NCI-H2227 (cell line): Measurements from ENCODE around the gene RNF43.
"Not testable (repeated sequence)": the region's sequence is repeated elsewhere in the genome, so short reads cannot be mapped to it uniquely, and the experiment has no call there.

ENCODE experiments used
- DNase-seq: peaks from one replicate; lab custom pipeline; 2025; ENCODE audit not compliant: unreplicated experiment; lab: John Stamatoyannopoulos, UW

RNF43 gene

DNA sequence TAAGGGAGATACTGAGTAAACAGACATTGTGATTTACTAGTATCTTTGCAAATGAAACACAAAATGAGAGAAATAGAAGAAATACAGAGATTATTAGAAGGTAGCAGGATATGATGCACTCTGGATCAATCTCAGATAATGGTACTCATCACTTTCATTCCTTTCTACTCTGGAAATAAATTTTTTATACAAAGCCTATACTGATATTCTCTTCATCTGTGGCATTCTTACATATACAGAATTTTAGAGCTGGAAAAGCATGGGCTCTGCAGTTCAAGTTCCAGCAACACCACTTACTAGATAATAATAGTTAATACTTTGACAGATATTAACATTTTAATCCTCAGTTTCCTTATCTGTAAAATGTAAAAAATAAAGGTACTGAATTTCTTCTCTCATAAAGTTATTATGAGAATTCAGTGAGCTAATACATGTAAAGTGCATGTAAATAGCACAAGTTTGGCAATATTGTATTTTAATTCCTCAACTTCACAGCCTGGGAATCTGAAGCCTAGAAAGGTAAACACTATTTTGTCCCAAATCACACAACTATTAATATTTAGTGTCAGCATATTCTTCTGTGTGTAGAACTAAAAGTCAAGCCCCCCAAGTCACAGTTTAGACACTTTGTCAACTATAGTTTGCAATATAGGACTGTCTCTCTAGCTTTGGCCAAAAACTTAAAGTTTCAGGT lies 6.5 kb downstream of the RNF43 start:
- DNase-seq = no peak

DNA sequence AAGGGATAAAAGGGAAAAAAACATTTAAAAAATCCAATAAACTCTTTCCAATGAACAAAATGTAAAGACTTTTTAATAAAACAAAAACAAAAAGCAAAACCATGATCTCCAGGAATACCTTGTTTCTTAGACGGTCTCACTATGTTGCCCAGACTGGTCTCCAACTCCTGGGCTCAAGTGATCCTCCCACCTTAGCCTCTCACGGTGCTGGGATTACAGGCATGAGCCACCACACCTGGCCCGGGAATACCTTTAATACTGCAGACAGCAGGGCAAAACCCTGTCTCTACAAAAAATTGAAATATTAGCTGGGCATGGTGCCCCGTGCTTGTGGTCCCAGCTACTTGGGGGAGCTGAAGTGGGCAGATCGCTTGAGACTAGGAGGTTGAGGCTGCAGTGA lies 7.9 kb downstream of the RNF43 start:
- no peak for DNase-seq

DNA sequence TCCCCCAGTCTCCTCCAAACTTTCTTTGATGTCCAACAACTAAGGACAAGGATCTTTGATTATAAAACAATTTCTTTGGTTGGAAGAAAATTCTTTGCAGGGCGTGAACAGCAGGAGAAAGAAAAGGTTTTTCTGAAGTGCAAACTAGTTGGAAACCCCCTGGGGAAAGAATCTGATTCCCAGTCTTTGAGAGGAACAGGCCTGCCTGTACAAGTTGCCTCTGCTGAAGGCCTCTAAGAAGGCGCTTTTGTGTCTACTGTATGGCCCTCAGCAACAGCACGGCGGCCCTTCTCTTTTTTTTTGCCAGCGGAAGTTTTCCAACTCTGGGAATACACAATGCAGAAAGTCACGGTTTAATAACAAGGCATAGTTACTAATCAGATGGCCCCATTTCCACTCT lies 14.0 kb downstream of the RNF43 start:
- no peak for DNase-seq

DNA sequence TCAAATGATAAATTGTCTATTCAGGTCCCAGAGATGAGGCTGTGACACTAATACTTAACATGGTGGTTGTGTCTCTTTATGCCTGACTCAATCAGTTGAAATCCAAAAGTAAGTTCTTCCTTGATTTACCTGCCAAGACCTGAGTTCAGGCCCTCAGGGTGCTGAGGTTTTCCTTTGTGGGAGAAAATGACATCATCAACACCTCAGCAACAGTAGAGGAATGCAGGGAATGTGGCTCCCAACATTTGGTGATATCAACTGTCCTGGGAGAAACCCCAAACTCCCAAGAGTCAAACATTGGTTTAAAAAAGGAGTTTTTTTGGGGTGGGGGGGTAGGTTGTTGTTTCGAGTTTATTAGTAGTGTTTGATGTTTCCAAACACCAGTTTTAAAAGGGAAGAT lies 14.7 kb downstream of the RNF43 start:
- DNase-seq = no peak

DNA sequence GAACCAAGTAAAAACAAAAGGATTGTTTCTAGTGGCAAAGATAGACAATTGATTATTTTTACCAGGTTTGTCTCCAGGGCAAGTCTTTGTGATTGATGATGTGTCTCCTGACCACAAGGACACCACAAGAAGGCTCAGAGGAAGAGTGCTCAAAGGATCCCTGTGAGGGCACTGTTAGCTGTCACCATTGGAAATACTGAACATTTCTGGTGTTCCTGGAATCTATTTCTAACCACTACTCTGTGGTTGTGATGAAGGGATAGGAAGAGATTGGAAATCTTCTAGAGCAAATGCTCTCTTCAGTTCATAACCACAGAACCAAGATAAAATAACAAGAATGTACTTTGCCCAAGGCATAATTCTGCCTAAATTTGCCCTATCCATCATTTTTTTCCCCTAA lies 15.3 kb downstream of the RNF43 start:
- no peak for DNase-seq

DNA sequence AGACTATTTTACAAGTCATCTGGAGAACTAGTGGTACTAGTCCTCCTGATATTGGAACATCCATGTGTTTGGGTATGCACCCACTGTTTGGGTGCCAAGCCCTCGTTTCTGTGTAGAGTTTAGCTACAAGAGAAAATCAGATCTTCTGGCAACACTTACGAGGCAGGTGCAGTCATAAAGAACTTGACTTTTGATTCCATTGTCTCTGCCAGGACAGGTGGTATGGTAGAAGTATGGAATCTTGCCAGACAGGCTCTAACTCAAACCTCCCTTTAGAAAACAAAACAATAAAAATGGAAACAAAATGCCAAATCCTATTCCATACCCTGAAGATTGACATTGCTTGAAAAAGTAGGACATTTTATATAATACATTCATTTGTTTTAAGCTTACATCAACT lies 16.0 kb downstream of the RNF43 start:
- no peak for DNase-seq

DNA sequence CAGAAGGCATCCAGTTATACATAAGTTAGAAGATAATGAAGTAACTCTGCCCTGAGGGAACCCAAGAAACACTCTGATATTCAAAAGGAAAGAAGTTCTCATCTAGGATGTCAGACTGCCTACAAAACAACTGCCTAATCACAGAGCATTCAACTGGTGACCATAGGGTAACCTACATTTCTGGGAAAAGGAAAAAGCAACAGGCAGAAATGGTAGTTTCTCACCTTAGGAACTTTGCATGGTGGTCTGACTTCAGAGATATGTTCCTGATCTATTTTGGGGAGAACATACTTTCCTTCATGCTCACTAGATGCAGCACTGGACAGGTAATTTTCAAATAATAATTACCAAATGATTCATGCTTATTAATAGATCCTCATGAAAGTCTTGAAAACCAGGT lies 16.5 kb downstream of the RNF43 start:
- no peak for DNase-seq

DNA sequence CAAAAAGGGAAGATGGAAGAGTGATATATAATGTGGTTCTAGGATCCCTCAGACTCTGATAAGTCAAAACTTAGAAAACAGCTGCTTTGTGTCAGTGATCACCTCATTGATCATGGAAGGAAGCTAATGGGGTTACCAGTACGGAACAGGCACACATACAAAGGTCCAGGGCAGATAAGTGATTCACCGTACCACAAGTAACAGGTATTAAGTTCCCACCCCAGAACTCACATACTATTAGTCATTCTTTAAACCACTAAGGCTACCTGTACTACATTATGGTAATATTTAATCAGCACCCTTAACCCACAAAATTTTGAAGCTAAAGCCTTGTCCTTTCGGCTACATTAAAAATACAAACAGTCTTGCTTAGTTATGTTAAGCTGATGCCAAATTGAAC lies 17.4 kb downstream of the RNF43 start:
- no peak for DNase-seq

DNA sequence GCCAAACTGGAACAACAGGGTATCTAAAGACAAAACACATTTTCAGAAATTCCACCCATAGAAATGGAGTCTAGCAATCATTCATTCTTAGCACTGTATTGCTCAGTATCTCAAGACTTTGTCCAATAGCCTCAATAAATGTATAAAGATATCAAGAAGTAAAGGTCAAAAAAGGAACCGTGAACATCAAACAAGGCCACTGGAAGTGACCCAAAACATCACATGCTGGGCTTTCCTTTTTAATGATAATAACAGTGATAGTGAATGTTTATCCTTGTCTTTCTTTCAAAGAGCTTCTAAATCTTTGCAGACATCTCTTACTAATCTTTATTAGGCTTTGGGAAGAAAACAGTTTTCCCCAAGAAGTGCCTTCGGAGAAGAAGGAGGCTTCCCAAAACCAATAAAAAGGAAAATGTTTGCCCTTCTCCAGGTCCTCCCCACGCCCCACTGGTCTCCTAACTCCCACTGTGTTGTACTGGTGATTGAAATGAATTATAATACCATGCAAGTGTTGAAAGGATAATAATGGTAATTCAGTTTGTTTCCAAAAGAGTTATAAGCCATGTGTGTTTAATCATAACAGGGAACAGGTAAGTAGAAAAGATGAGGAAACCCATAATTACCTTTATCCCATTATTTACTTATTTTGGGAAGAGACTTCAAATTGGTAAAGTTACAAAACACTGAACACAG lies 18.6 kb downstream of the RNF43 start:
- DNase-seq = no peak

DNA sequence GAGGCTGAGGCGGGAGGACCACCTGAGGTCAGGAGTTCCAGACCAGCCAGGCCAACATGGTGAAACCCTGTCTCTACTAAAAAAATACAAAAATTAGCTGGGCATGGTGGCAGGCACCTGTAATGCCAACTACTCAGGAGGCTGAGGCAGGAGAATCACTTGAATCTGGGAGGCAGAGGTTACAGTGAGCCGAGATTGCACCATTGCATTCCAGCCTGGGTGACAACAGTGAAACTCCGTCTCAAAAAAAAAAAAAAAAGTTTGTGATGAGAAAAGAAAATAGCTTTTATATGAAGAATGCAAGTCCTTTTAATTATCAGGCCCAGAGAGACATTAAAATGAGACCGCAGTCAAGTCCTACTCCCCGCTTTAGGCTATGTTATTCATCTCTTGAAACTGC lies 19.9 kb downstream of the RNF43 start:
- DNase-seq = not testable (repeated sequence)

DNA sequence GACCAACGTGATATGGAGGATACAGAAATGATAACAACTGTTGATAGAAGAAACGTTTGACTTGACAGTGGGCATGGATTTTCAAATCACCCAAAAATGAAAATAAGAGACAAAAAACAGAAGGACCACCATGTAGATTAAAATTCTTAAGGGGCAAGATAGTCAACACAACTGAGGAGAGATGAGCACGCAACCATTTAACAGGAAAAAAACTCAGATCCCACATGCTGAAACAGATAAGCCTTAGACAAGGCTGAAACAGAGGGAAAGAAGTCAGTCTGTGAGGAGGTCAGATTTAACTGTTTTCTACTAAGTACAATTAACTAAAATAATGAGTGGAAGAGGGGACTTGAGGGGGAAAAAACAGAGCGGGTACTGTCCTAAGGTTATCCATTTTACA lies 21.2 kb downstream of the RNF43 start:
- no peak for DNase-seq

DNA sequence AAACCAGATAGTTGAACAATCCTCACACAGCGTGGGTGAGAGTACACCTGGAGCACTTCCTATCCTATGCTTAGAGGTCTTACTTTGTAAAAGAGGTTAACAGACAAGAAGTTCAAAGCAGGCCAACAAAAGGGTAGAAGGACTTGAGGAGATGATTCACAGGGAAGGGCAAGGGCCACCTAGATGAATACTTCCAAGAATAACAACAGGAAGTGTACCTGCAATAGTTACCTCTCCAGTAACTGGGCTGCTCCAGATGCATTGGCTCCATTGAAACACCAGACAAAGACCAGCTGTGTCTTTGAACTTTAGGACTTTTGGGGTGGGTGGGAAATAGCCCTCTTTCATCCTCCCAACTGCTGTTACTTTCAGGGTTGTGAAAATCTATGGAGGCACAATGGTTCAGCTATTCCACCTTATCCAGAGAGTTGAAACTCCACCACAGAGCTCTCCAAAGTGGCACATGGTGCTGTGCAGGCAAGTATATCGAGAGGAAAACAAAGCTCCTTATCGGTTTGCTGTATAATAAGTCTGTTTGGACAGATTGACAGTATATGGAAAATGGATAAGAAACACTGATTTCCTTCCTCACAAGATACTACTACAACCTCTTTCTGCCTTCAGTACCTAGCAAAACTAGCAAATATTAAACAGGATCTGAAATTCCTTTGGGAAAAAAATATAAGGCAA lies 22.7 kb downstream of the RNF43 start:
- DNase-seq = no peak

DNA sequence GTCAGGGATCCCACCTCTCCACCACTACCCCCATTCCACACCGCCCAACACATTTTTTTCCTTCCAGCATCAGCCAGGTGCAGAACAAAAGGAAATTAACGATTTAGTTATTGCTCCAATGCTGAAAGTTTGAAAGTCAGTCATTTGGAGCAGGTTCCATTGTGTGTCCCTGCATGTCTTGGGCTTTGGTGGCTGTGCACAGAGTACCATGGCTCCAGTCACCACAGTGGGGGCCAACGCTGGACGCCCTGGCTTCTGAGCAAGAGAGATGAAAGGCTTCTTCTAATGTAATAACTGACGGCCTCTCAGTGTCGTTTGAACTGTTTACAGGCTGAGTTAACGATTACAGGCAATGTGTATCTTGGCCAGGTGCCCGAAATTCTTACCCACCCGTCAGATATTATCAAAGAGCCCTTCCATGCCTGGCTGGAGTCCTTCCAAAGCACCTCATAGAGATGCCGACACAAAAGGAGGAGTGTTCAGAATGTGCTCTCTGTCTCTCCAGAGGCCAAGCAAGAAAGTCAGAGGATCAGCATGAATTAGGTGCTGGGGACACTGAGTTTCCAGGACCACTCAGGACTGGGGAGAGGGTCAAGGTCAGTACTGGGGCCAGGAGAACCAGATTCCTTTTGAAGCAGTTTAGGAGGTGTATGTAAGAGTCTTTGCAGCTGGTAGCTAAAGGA lies 25.9 kb downstream of the RNF43 start:
- DNase-seq = peak; percentile 84

DNA sequence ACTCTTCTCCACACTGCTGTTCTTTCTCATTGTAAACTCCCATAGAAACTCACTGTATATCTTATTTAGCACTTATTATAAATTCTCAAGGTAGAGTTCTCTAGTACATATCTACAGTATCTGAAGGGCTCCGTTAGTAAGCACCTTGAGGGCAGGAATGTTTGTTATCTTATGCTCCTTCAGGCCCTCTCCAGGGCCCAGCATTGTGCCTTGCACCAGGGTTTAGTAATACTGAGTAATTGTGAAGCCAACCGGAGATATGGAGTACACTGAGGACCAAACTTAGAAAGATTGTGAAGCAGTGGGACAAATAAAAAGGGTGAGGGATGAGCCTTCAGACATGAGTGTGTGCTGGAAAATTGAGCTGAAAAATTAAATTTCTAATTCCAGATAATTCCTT lies 26.4 kb downstream of the RNF43 start:
- no peak for DNase-seq

DNA sequence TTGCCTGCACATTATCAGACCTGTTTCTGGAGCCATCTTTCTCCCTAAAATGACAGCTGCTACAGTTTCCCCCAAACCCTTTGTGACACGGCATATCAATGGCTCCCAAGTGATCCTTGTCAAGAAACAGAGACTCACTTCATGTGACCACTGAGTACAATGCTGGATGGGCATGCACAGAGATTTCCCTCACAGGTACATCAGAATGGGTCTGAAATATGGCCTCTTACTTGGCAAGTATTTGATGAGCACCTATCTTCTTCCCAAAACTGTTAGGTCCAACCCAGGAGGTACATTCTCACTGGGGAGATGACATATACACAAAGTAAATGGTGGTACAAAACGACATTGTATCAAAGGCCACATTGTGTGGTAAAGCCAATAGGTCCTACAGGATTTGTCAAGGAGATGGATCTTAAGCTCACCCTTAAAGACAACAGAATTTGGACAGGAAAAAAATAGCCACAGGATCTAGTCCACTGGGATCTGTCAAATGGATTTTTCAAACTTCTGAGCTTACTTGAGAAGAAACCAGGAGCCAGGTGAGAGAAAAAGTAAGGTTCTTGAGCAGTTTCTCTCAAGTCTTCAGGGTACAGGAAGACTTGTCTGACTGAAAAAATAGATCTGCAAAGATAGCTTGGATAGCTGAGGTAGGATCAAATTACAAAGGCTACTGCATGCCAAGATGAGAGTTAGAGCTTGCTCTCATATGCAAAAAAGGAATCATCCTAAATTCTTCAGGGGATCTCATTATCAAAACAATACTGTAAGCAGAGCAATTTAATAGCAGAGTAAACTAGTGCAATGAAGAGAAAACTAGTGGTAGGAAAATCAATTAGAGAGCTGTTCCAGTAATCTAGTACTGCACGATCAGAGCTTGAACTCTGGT lies 28.8 kb downstream of the RNF43 start:
- no peak for DNase-seq

DNA sequence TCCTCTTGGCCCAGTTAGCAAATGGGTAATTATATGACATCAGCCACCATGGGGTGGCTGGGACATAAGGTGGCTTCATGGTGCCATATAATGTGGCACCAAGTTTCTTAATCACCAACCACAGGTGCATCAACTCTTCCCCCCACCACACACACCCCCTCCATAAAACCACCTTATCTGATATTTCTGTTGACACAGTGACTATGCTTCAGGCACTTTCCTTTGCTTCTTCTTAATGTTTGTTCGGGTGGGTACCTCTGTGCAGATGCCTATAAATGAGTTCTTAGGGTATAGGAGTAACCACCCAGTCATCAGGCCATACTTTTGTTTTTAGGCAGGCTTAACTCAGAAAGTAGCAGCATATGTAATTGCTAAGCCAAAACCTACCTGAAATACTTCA lies 29.5 kb downstream of the RNF43 start:
- DNase-seq = no peak

DNA sequence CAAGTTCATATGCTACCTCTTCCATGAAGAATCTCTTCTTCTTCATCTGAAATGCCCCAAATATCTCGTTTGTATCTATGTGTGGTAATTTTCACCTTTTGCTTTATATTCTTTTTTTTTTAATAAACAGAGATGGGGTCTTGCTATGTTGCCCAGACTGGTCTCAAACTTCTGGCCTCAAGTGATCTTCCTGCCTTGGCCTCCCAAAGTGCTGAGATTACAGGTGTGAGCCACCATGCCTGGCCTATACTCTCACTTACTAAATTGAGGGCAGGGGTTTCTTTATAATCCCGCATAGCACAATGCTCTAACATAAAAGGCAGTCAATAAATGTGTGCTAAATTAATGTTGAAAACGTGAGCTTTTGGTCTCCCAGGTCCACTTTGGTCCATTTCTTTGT lies 30.6 kb downstream of the RNF43 start:
- DNase-seq = no peak

DNA sequence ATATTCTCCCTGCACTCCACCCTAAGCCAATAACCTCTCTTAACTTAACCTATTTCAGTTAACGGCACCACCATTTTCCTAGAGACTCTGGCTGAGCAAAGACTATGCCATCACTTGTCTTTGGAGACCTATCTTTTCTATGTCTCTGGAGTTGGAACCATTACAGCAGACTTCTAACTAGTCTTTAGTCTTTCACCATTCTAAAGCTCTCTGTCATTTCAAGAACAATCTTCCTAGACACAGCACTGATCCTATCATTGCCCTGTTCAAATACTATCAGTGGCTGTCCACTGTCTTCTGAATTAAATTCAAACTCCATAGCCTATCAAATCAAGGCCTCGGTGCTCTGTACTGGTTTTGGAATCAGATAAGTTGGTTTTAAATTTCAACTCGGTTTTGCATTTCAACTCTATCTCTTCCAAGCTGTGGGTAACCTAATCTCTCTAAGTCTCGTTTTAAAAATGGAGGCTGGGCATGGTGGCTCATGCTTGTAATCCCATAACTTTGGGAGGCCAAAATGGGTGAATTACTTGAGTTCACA lies 31.9 kb downstream of the RNF43 start:
- no peak for DNase-seq

DNA sequence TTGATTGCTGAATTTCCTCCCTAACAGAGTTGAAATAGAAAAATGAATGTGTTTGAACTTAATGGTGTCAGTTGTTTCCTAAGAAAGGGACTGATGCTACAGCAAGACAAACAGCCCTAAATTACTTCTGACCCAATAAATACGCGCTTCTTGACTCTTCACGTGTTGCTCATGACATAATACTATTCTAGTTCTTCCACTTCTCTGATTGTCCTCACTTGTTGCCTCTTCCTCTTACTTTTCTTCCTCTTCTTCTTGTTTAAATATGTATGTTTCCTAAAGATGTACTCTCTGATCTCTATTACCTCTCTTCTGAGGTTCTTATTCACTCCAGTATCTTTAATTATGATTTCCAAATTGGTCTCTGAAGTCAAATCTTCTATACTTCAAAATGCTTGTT lies 32.4 kb downstream of the RNF43 start:
- no peak for DNase-seq

DNA sequence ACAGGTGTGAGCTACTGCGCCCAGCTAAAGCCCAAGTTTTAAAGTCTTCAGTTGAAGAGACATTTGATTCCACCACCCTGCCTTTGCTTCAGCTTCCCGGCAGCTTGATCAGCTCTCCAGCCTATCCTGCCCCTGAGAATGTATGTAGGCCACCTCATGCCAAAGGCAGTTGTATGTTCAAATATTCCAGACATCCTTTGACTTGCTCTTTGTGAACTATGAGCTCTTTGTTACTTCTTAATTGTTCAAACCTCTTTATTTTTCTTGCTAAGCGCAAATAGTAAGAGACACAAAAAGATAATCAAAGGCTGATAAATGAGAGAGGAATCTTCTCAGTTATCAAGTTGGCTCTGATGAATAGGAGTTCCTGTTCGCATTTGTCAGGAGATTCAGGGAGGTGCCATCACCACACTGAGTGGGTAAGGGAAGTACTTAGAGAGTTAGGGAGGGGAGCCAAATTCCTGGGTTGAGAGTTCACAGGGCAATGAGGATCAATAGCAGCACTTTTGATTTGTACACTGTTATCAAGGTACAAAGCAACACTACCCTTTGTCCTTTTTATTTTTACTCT lies 33.4 kb downstream of the RNF43 start:
- no peak for DNase-seq
